ENCODE measurements around the gene GP2.
"Not testable (repeated sequence)": the region's sequence is repeated elsewhere in the genome, so short reads cannot be mapped to it uniquely, and the experiment has no call there.

GP2 gene

GRCh38 chr16:20314575-20314974, 12.7 kb downstream of the GP2 start:
- Histone ChIP-seq H3K36me3 (replicated peaks) (no peaks in the 10 kb centered on the region), H3K27me3 (replicated peaks) (no peaks in the 10 kb centered on the region), H3K27ac (no peak overlapping the region), H3K4me3 (ENCODE audit: low read depth, low read length) (no peak overlapping the region)
- DNase-seq: no peak
- TF ChIP-seq CTCF (IDR thresholded peaks at IDR 0.05; ENCODE audit: low read depth, low read length, missing control alignments): no peak
- in situ Hi-C loops (cut with HindIII; ENCODE audit: low pct_ligation_motif_present, low sequenced_read_pairs): no loop called here

GRCh38 chr16:20313741-20314140, 13.6 kb downstream of the GP2 start:
- TF ChIP-seq CTCF (IDR thresholded peaks at IDR 0.05; ENCODE audit: low read depth, low read length, missing control alignments): no peak
- H3K27ac ChIP-seq: no peak overlapping the region
- in situ Hi-C loops (cut with HindIII; ENCODE audit: low pct_ligation_motif_present, low sequenced_read_pairs): no loop called here
- no peak for DNase-seq
- no peaks in the 10 kb centered on the region for H3K36me3 ChIP-seq (replicated peaks)
- no peak overlapping the region for H3K4me3 ChIP-seq (ENCODE audit: low read depth, low read length)
- H3K27me3 ChIP-seq (replicated peaks): no peaks in the 10 kb centered on the region

- H3K4me3 ChIP-seq (ENCODE audit: low read depth, low read length); in situ Hi-C loops (cut with HindIII; ENCODE audit: low pct_ligation_motif_present, low sequenced_read_pairs); H3K27ac ChIP-seq; H3K27me3 ChIP-seq (replicated peaks); H3K36me3 ChIP-seq (replicated peaks); DNase-seq: not testable (repeated sequence)
Measured at GRCh38 chr16:20312536-20313095, 14.7 kb downstream of the GP2 start.

- in situ Hi-C loops (cut with HindIII; ENCODE audit: low pct_ligation_motif_present, low sequenced_read_pairs): no loop called here
- TF ChIP-seq CTCF (IDR thresholded peaks at IDR 0.05; ENCODE audit: low read depth, low read length, missing control alignments): no peak
- no peak for DNase-seq
- H3K27me3 ChIP-seq (replicated peaks): no peaks in the 10 kb centered on the region
- H3K36me3 ChIP-seq (replicated peaks): no peaks in the 10 kb centered on the region
- no peak overlapping the region for H3K27ac ChIP-seq
- H3K4me3 ChIP-seq (ENCODE audit: low read depth, low read length): no peak overlapping the region
Measured at GRCh38 chr16:20311548-20311947, 15.8 kb downstream of the GP2 start.

- Histone ChIP-seq H3K4me3 (ENCODE audit: low read depth, low read length) (no peak overlapping the region), H3K27me3 (replicated peaks) (no peaks in the 10 kb centered on the region), H3K27ac (no peak overlapping the region), H3K36me3 (replicated peaks) (no peaks in the 10 kb centered on the region)
- in situ Hi-C loops (cut with HindIII; ENCODE audit: low pct_ligation_motif_present, low sequenced_read_pairs): no loop called here
- no peak for DNase-seq
- no peak for TF ChIP-seq CTCF (IDR thresholded peaks at IDR 0.05; ENCODE audit: low read depth, low read length, missing control alignments)
Measured at GRCh38 chr16:20310421-20311395, 16.6 kb downstream of the GP2 start.

- Histone ChIP-seq H3K36me3 (replicated peaks) (no peaks in the 10 kb centered on the region), H3K27ac (no peak overlapping the region), H3K4me3 (ENCODE audit: low read depth, low read length) (no peak overlapping the region), H3K27me3 (replicated peaks) (no peaks in the 10 kb centered on the region)
- in situ Hi-C loops (cut with HindIII; ENCODE audit: low pct_ligation_motif_present, low sequenced_read_pairs): no loop called here
- no peak for DNase-seq
- no peak for TF ChIP-seq CTCF (IDR thresholded peaks at IDR 0.05; ENCODE audit: low read depth, low read length, missing control alignments)
Measured at GRCh38 chr16:20309786-20310185, 17.5 kb downstream of the GP2 start.
